HG02678 (cell line): ENCODE results near the gene ADAMTSL4.
A peak's percentile ranks its signal among the peaks of the same experiment; 100 is the strongest.

ENCODE experiments used
- ATAC-seq: cut with Tn5 transposase; IDR thresholded peaks from one replicate; pipeline ENCODE4 v1.9.1; 2021; ENCODE audit warnings: mild to moderate bottlenecking, moderate library complexity; ENCODE audit not compliant: unreplicated experiment

ADAMTSL4 gene

DNA sequence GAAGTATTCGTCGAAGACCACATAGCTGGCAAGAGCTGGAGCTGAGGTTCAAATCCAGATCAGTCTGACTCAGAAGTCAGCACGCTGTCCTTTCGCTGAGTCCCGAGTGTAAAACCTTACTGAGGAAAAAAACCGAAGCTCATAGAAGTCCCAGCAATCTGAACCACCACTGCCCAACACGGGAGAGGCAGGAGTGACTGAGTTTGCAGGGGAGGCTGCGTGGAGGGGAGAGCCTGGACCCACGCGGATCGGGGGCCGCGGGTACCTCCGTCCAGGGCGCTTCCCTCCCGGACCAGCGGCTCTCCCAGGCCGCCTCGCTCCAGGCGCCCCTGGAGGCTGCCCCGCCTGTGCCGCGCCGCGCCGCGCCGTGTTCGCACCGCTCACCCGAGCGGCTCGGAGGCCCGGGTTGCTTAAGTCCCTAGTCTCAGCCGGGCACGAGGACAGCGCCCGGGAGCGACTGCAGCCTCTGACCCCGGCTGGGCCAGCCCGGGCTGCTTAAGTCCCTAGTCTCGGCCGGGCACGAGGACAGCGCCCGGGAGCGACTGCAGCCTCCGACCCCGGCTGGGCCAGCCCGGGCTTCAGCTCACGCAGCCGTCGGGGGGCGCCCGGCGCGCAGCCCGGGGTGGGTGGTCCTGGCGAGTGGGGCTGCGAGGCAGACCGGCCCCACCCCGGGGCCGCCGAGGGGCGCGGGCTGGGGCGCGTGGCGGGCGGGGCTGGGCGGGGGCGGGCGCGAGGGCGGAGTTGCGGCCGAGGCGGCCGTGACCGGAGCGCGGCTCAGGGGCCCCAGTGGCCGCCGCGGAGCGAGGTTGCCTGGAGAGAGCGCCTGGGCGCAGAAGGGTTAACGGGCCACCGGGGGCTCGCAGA, at the start of gene ADAMTSL4:
TSS of gene ADAMTSL4 (plus strand) at position 777 of the 864 bp plus-strand sequence. CDS start 2,881 bp downstream, outside the sequence.
- peak; percentile 49 for ATAC-seq

DNA sequence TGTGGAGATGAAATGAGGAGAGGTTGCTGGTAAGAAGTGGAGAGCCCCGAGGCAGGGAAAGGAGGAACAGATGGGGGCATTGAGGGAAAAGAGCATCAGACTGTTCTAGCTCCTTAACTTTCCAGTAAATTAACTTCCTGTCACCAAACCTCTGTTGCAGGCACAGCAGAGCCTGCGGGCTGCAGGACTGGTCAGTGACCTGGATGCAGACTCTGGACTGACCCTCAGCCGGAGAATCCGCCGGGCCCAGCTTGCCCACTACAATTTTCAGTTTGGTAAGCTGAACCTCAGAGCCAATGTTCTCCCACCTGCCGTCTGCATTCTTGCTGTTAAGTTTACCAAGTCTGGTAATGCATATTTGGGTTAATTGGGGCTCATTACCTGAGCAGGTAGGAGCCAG, 43.8 kb upstream of the ADAMTSL4 start:
- ATAC-seq: no peak

DNA sequence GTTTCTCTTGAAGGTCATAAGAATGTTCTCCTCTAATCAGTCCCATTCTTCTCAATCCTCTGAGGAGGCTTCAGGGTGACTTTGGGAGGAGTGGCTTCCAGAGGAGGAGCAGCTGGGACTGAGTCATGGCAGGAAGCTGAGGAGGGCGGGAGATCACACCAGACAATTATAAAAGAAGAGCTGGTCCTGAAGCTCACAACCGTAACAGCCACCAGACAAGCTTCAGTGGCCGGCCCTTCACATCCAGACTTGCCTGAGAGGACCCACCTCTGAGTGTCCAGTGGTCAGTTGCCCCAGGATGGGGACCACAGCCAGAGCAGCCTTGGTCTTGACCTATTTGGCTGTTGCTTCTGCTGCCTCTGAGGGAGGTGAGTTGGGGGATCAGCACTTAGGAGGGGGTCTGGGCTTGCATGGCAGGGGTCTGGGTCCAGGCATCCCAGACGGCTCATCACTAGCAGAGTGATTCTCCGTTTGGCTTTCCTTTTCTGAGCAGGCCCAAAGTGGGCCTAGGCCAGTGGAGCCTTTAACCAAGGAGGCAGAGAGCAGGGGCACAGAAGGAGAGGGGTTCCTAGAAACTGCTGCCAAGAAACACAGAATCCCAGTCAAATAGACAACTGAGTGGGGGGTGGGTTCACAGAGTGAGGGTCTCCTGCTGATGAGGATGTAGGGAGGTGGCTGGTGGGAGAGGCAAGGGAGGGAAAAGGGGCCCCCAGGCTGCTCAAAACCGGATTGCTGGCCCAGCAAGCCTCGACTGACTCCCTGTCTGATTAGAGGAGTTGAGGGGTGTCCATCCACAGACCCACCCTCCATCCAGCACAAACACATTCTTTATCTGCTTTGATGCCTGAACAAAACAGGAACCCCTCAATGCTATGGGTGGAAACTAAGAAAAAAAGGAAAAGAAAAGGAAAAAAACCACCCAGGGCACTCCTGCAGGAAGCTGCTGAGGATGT, 41.0 kb upstream of the ADAMTSL4 start, which contains the start of gene ECM1:
TSS of gene ECM1 (plus strand) at position 198 of the 953 bp plus-strand sequence. CDS start at position 299, 101 bp downstream.
- ATAC-seq: no peak

DNA sequence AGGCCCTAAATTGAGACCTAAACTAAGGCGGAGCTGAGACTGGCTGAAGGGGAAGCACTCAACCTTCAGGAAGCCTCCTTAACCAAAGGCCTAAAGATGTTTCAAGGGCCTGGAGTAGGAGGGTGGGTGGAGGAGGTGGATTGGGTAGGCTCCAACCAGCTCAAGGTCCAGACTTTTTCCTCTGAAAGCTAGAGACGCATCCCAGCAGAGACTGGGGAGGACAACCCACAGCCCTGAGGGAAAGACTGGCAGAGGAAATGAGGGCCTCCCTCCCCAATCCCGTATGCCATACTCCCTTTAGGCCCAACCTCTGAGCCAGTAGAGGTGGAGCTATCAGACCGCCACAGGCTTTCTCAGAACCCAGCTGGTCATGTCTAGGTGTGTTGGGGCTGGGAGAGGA, 40.2 kb upstream of the ADAMTSL4 start:
- ATAC-seq: no peak

DNA sequence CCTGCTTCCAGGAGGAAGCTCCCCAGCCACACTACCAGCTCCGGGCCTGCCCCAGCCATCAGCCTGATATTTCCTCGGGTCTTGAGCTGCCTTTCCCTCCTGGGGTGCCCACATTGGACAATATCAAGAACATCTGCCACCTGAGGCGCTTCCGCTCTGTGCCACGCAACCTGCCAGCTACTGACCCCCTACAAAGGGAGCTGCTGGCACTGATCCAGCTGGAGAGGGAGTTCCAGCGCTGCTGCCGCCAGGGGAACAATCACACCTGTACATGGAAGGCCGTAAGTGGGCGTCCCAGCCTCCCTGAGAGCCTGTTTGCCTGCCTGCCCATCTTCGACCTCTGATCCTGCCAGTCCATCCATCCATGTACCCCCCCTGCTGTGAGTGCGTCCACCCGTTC, 37.7 kb upstream of the ADAMTSL4 start:
- no peak for ATAC-seq

DNA sequence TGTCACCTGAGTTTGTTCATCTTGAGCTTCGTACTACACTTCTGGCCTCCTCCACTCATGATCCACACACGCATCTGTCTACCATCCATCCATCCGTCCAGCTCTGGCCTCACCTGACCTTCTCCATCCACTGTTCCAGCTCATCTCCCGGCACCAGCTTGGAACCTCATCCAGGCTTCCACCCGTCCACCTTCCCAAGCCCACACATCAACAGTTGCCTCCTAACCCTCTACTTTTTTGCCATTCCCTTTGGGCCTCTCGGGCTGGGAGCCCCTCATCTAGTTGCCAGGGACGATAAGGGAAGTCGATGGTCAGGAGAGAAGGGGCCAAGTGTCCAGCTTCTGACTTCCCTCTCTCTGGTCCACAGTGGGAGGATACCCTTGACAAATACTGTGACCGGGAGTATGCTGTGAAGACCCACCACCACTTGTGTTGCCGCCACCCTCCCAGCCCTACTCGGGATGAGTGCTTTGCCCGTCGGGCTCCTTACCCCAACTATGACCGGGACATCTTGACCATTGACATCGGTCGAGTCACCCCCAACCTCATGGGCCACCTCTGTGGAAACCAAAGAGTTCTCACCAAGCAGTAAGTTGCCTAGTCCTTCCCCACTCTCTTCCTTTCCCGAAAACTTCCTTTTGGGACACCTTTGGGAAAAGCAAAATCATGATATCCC, 37.1 kb upstream of the ADAMTSL4 start:
- ATAC-seq: no peak

DNA sequence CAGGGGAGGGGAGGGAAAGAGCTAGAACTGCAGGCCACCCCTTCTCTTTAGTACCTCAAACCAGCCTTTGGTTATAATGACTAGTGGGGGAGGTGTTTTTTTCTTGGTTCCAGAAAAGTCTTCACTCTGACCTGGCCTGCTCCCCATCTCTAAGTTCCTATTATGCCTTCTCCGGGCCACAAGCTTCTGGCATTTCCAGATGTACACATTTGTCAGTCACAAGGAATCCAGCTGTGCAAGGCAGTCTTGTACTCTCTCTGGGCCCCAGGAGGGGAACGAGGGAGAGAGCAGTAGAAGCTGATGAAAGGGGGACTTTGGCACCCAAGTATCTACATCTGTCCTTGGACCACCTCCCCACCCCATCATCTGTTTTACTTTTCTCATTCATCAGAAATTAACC, 36.4 kb upstream of the ADAMTSL4 start:
- ATAC-seq: no peak

DNA sequence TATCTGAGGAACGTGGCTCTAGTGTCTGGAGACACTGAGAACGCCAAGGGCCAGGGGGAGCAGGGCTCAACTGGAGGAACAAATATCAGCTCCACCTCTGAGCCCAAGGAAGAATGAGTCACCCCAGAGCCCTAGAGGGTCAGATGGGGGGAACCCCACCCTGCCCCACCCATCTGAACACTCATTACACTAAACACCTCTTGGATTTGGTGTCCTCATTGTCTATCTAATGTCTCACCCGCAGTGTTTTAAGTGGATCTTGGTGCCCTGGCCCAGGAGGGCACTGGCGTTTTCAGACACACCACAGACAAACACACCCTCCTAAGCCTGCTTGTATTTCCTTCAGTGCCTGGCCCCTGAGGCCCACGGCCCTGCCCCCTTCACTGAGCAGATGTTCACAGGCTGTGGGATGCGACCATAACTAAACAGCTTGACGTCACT, 35.8 kb upstream of the ADAMTSL4 start:
- ATAC-seq: no peak

DNA sequence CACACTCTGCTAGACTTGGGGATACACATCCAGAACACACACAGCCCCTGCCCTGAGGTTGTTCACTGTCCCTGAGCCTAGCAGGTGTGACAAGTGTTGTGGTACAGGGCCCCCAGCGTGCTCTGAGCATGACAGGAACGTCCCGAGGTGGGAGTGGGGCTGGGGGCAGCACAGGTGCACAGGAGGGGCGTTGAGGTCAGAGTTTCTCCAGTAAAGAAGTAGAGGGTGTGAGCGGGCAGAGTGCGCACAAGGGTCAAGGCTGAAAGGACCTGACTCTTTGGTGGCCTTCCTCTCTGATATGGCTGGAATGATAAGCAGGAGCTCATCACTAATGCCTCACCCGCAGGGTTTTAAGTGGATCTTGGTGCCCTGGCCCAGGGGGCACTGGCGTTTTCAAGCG, 34.9 kb upstream of the ADAMTSL4 start:
- ATAC-seq: no peak

DNA sequence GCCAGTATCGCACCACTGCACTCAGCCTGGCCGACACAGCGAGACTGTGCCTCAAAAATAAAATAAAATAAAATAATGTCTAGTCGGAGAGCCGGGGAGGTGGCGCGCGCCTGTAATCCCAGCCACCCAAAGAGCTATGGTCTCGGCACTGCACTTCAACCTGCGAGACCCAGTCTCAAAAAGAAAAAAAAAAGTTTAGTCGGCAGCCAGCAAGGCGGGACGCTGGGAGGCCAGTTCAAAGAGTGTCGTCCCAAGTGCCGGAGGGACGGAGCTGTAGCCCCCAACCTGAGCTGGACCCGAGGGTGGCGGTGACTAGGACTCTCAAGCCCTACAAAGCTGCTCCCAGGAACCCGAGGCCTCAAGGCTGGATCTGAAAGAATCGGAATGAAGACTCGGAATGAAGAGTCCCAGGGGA, 34.3 kb upstream of the ADAMTSL4 start:
- ATAC-seq: no peak

DNA sequence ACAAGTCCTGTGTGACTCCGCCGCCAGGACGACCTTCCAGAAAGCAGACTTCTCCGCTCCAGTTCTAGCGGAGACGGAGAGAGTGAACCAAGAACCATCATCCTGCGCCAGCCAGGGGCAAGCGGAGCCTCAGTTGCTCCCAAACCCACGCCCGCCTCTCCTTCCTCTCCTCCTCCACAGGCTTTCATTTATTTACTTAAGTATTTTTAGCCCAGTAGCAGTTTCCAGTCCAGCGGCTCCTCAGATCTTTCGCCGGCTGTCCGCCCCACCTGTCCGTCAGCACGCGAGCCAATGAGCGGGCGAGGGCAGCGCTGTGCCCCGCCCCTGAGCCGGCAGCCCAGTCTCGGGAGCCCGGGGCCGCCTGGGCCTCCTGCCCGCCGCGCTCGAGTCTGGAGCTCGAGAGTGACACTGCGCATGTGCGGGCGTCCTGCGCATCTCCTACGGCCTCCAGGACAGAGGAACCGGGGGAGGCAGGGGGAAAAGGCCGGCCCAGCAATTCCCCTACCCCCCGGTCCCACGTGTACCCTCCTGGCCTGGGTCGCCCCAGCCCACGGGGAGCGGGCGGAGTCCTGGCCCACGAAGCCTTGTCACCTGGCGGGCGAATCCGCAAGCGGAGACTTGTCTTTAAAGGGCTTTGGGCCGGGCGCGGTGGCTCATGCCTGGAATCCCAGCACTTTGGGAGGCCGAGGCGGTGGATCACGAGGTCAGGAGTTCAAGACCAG, 33.7 kb upstream of the ADAMTSL4 start, which contains the start of gene FALEC:
TSS of gene FALEC (plus strand) at position 425 of the 722 bp plus-strand sequence.
- peak; percentile 98 for ATAC-seq

DNA sequence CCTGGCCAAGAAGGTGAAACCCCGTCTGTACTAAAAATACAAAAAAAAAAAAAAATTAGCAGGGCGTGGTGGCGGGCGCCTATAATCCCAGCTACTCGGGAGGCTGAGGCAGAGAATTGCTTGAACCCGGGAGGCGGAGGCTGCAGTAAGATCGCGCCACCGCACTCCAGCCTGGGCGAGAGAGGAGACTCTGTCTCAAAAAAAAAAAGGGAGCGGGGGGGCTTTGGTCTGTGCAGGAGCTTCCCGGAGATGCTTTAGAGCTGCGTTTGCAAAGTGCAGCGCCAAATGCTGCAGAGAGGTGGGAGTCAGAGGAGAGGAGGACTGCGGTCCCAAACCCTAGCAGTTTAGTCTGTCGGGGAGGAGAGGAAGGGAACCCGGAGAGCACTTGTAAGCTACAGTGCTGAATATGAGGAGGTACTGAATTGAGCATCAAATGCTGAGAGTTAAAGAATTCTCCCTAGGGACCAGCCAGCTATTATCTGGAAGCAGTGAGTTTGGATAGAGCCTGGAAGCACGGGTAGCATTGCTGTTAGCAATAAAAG, 33.1 kb upstream of the ADAMTSL4 start:
- ATAC-seq: no peak

DNA sequence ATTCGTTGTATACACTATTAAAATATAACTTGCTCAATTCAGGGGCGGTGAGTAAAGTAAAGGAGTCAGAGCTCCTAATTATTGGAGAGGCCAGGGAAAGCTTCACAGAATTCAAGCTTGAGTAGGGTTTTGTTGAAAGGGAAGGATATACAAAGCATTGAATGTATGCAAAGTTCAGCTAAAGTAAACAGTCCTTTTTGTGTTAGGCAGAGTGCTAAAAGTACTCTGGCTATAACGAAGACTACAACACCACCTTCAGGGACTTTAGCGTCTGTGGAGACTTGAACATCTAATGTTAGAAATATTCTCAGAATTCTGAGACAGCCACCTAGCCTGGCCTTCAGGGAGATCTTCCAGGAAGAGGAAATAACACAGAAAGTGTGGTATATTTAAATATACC, 32.6 kb upstream of the ADAMTSL4 start:
- no peak for ATAC-seq

DNA sequence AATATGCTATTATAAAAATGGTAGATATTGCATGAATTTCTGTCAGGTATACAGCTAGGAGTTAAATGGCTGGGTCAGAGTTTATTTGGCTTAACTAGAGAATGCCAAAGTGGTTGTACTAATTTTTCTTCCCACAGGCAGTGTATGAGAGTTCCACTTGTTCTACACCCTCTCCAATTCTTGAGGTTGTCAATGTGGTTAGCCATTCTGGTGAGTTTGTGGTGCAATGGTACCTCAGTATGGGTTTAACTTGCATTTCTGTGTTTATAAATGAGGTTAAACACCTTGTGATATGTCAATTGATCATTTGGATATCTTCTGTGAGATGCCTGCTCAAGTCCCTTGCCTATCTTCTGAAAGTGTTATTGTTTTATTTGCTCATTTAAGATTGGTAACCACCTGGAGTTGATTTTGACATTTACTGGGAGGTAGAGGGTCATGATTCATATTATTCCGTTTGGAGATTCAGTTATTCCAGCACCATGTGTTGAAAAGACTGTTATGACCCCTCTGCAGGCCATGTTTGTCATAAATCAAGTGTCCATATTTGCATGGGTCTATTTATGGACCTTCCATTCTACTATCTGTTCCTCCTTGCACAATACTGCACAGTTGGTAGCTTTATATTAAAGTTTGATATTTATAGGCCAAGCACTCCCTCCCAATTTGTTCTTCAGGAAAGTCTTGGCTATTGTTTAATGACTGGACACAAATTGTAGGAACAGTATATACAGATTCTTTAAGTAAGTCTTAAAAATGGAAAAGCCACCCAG, 27.8 kb upstream of the ADAMTSL4 start:
- ATAC-seq: no peak

DNA sequence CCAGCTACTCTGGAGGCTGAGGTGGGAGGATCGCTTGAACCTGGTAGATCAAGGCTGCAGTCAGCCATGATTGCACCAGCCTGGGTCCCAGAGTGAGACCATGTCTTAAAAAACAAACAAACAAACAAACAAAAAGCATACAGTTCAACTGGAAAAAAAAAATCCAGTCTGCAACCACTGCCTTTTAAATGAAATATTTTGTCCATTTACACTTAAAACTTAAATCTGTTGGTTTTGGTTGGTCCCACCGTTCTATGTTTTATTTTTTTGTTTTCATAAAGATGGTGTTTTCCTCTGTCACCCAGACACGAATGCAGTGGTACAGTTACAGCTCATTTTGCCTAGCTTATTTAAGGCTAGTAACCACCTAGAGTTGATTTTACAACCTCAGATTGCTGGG, 23.9 kb upstream of the ADAMTSL4 start:
- no peak for ATAC-seq

DNA sequence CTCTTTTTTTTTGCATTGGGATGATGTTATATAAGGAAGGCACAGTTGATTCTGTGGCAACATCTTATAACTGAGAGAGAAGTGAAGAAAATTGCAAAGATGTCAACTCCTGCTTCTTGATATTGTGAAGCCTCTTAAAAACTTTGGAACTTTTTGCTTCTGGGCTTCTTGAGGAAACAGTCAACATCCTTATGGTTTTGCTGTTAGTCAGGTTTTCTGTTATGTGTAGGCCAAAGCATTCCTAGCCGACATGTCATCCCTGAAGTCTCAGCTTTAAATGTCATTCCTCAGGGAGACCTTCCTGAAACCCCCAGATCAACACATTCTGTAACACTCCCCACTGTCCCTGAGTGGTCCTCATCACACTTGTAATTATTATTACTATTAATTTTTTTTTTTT, 21.0 kb upstream of the ADAMTSL4 start:
- ATAC-seq: no peak

DNA sequence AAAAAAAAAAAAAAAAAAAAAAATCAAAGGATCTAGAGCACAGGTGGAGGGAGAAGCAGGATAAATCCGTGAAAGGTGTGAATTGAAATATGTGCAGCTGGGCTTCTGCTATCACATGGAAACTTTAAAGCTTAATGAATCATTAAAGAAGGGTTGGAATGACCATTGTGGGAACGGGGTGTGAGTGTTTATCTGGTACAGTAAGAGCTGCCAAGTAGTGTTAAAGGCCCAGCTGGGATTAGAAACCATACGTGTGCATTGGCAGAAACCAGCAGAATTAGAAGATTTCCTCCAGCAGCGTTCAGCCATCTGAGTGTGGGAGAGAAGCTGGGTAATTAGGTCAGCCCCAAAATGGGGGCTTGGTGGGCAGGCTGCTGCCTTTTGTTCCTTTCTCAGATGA, 20.2 kb upstream of the ADAMTSL4 start:
- ATAC-seq: no peak

DNA sequence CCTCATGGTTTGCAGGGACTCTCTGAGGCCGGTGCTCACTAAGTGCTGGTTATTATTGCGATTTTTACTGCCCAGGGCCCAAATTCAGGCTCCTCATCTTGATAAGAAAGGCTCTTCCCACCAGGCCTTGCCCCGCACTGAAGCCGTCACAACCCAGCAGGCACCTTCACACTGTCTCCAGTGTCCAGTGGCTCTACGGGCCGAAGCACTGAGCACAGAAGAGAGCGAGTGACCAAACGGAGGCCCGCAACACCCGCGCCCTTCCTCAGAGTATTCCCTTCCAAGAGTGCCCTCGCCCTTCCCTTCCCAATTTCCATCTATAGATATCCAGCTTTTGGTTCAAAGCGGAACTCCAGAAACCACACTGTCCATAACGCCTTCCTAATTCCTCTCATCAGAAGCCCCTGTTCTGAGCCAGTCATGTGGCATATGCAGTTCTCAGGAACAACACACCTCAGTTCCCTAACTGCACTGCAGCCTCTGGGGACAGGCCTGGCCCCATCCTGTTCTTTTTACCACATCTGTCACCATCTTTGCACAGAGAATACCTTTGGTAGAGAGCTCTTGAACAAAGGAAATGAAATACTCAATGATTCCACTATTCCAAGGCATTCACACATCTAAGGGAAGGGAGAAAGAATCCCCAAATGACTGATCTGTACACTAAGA, 18.6 kb upstream of the ADAMTSL4 start:
- ATAC-seq: no peak

DNA sequence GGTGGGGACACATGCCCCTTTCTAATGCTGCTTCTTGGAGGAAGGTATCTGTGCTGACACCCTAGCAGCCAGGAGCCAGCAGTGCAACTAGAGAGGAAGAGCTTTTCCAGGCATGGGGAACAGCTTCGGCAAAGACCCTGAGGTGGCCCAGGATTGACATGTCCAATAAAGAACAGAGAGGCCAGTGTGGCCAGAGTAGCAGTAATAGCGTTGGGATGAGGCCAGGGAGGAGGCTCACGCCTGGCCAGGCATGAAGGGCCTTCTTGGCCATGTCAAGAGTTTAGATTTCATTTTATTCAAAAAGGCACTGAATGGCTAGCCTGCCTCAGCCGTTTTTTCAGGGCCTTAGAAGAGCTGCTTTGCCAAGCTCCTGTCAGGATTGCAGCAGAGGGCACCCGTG, 16.3 kb upstream of the ADAMTSL4 start:
- ATAC-seq: no peak
